Right lobe of liver (tissue), 4 donors: ENCODE data around the gene ALK.

ENCODE experiments used
- CTCF ChIP-seq, 4 donors: fragments of 200-600 bp in 3 of 4; fragments of 450-650 bp in 1 of 4; IDR thresholded peaks; one replicate each; pipeline versions ENCODE4 v1.5.1 to v1.8.0; 2016 to 2022; ENCODE audit warnings: antibody characterized with exemption in 4 of 4, mild to moderate bottlenecking in 2 of 4
- POLR2A ChIP-seq: fragments of 450-650 bp; IDR thresholded peaks from one replicate; pipeline ENCODE4 v1.6.1; 2017; ENCODE audit warnings: antibody characterized with exemption, mild to moderate bottlenecking
- donor health status: DM: no; HTN: no; CAD: no.
- donor health status: DM: no; HTN: no; CAD: no.
- donor health status: DM: no; HTN: yes; CAD: no.

GRCh38 chr2:29659178-29659577 is 262.2 kb downstream of the ALK start:
- no peak for TF ChIP-seq POLR2A
- TF ChIP-seq CTCF (IDR thresholded peaks at IDR 0.05): no peak
